OCI-LY7 (cell line): ENCODE results near the gene FLRT2. TPM values are rescaled to one million over a fixed set of nuclear protein-coding genes. Genes with fewer than 3 reads are reported as not detected.

Experiments used
- BruUV-seq: library from RNA; stranded (reverse); fragments of 400-500 nt; replicated peaks from 2 replicates; lab custom pipeline; 2021; lab: Mats Ljungman, UMichigan
- CTCF ChIA-PET: fragments of 300-600 bp; sonication (Branson Sonifier 250); formaldehyde crosslinking; loops from one replicate; lab custom pipeline; 2022; ENCODE audit warnings: antibody characterized with exemption; ENCODE audit not compliant: unreplicated experiment; lab: Charles Lee
- POLR2A ChIA-PET: fragments of 300-600 bp; sonication (Branson Sonifier 250); formaldehyde crosslinking; loops from one replicate; lab custom pipeline; 2022; ENCODE audit warnings: antibody characterized with exemption; lab: Charles Lee
- DNase-seq: peaks from one replicate; pipeline ENCODE4 v3.0.0-alpha.2; 2015; ENCODE audit warnings: low spot score
- H2AFZ ChIP-seq: fragments of 200-600 bp; sonication (generic), shearing (Covaris generic); 2 replicates; pipeline ENCODE4 v1.6.1; 2014; ENCODE audit warnings: mild to moderate bottlenecking, antibody characterized with exemption, low read length, moderate library complexity
- H3K27ac ChIP-seq: fragments of 200-600 bp; sonication (generic); 2 replicates; pipeline ENCODE4 v1.5.1; 2014; ENCODE audit warnings: mixed run types, low read depth, mild to moderate bottlenecking, moderate library complexity, low read length, inconsistent platforms; ENCODE audit not compliant: poor library complexity, severe bottlenecking
- H3K36me3 ChIP-seq: fragments of 200-600 bp; sonication (generic); 2 replicates; pipeline ENCODE4 v1.6.1; 2014; ENCODE audit warnings: mild to moderate bottlenecking, antibody characterized with exemption, low read length, moderate library complexity, mixed read lengths; ENCODE audit not compliant: insufficient read depth
- H3K4me1 ChIP-seq: fragments of 200-600 bp; sonication (generic); 2 replicates; pipeline ENCODE4 v1.5.1; 2014; ENCODE audit warnings: mild to moderate bottlenecking, low read length; ENCODE audit not compliant: insufficient read depth, poor library complexity, severe bottlenecking
- H3K4me2 ChIP-seq: fragments of 200-600 bp; sonication (generic); 2 replicates; pipeline ENCODE4 v1.6.1; 2014; ENCODE audit warnings: mild to moderate bottlenecking, low read length
- H3K4me3 ChIP-seq: fragments of 200-600 bp; sonication (generic); 2 replicates; pipeline ENCODE4 v1.5.1; 2014; ENCODE audit warnings: mild to moderate bottlenecking, low read depth, low read length; ENCODE audit not compliant: poor library complexity, severe bottlenecking
- H3K79me2 ChIP-seq: fragments of 200-600 bp; sonication (generic); 2 replicates; pipeline ENCODE4 v1.6.1; 2016; ENCODE audit warnings: low read depth, mild to moderate bottlenecking, low read length, moderate library complexity, mixed read lengths; ENCODE audit not compliant: insufficient read depth
- H3K9me2 ChIP-seq: fragments of 200-600 bp; sonication (generic); 2 replicates; pipeline ENCODE4 v1.6.1; 2016; ENCODE audit warnings: mild to moderate bottlenecking, low read length, mixed read lengths; ENCODE audit not compliant: insufficient read depth
- H3K9me3 ChIP-seq: fragments of 200-600 bp; sonication (generic); 2 replicates; pipeline ENCODE4 v1.6.1; 2014; ENCODE audit warnings: mild to moderate bottlenecking, mixed run types, low read length, mixed read lengths
- H4K20me1 ChIP-seq: fragments of 200-600 bp; sonication (generic); 2 replicates; pipeline ENCODE4 v1.6.1; 2014; ENCODE audit warnings: mild to moderate bottlenecking, antibody characterized with exemption, low read length, moderate library complexity, mixed read lengths; ENCODE audit not compliant: insufficient read depth
- CTCF ChIP-seq: fragments of 200-600 bp; sonication (generic); conservative IDR thresholded peaks from 2 replicates; pipeline ENCODE4 v1.5.1; 2014; ENCODE audit warnings: mild to moderate bottlenecking, antibody characterized with exemption, low read length, moderate library complexity, mixed read lengths
- EZH2phosphoT487 ChIP-seq: fragments of 200-600 bp; sonication (generic); IDR thresholded peaks from 2 replicates; pipeline ENCODE4 v1.6.1; 2018; ENCODE audit warnings: low read depth, borderline replicate concordance, mild to moderate bottlenecking, mixed run types, antibody characterized with exemption, low read length, moderate library complexity, mixed read lengths
- intact Hi-C: fragments of 100-400 bp; cut with micrococcal nuclease; formaldehyde crosslinking; loops from one replicate; pipeline ENCODE4 v1.10.0; 2022; ENCODE audit not compliant: unreplicated experiment
- total RNA-seq, 2 experiments: library from RNA; depleted of rRNA in 1 of 2; stranded (reverse); fragments of >200 nt in 1 of 2; shearing (Covaris generic) in 1 of 2; gene quantifications; 2 replicates each; pipeline ENCODE4 v1.2.3, GENCODE V29; 2014 to 2022

FLRT2 gene
- total RNA-seq, 2 experiments from 2014 or later: not detected

DNA sequence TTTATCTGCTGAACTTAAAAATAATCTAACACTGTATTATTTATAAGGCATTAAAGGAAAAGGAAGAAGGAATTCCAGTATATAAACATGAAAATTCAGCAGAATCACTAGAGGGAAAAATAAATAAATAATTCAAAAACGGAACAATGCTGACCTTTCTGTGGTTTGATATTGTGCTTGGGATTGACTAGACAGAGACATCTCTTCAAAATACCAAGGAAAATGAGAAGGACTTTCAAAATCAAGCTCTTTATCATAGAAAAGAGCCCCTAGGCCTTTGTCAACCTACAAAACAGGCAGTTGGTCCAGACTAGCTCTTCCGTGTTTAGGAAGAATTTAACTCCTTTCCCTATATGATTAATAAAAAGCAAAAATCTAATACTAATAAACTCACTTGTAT lies 6.3 kb upstream of the FLRT2 start:
- ChIA-PET POLR2A (no interaction called here), CTCF (no interaction called here)
- Histone ChIP-seq H3K9me2 (no peaks in the 10 kb centered on the region), H3K79me2 (no peaks in the 10 kb centered on the region), H3K4me2 (no peak overlapping the region), H2AFZ (no peak overlapping the region), H3K4me1 (no peaks in the 10 kb centered on the region), H3K27ac (no peak overlapping the region), H3K36me3 (no peaks in the 10 kb centered on the region), H3K4me3 (no peak overlapping the region), H3K9me3 (no peaks in the 10 kb centered on the region), H4K20me1 (no peaks in the 10 kb centered on the region)
- DNase-seq: no peak
- intact Hi-C loops: no loop called here
- no peak for TF ChIP-seq CTCF
- no peak for TF ChIP-seq EZH2phosphoT487
- BruUV-seq: no TSS peak

DNA sequence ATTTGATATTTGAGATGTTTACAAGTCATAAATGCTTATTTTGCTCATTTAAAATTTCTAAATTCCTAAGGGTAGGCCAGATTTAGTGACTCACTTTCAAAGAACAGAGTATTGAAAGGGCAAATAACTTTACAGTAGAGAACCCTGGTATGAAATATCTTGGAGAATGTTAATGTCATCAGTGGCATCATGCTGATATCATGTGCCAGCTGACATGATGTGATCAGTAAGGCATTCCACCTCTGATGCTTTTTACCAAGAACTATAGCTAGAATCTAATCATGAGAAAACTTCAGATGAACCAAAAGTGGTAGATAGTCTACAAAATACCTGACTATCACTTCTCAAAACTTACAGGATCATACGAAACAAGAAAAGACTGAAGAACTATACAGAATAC lies 2.9 kb upstream of the FLRT2 start:
- Histone ChIP-seq H2AFZ (no peak overlapping the region), H3K4me3 (no peak overlapping the region), H3K9me2 (no peaks in the 10 kb centered on the region), H3K4me2 (no peak overlapping the region), H3K4me1 (no peaks in the 10 kb centered on the region), H3K27ac (no peak overlapping the region), H3K79me2 (no peaks in the 10 kb centered on the region), H3K36me3 (no peaks in the 10 kb centered on the region), H3K9me3 (no peaks in the 10 kb centered on the region), H4K20me1 (no peaks in the 10 kb centered on the region)
- no TSS peak for BruUV-seq
- POLR2A ChIA-PET: no interaction called here
- CTCF ChIA-PET: no interaction called here
- DNase-seq: no peak
- intact Hi-C loops: no loop called here
- no peak for TF ChIP-seq EZH2phosphoT487
- no peak for TF ChIP-seq CTCF

DNA sequence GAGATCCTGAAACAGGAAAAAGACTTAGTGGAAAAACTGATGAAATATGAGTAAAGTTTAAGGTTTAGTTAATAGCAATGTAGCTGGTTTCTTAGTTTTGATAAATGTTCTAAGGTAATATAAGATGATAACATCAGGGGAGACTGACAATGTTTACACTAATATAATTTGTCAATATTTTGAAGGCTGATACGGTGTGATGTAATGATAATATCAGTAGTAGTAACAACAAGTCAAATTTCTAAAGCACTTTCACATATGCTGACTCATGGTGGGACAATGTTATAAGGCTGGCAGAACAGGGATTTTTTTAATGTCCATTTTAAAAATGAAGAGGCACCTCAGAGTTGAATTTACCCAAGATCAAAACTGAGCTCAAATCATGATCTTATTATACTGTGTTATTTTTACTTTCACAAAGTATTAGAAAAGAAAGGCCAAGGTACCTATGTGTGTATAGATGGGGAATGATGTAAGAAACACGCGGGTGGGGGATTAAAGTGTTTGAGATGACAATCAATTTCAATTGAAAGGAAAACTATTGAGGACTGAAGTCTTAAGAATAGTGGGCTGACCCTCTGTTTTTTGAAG lies 2.4 kb upstream of the FLRT2 start:
- no peak overlapping the region for H2AFZ ChIP-seq
- H4K20me1 ChIP-seq: no peaks in the 10 kb centered on the region
- TF ChIP-seq CTCF: no peak
- no peak for TF ChIP-seq EZH2phosphoT487
- intact Hi-C loops: no loop called here
- DNase-seq: no peak
- no peak overlapping the region for H3K27ac ChIP-seq
- BruUV-seq: no TSS peak
- no peaks in the 10 kb centered on the region for H3K36me3 ChIP-seq
- H3K79me2 ChIP-seq: no peaks in the 10 kb centered on the region
- POLR2A ChIA-PET: no interaction called here
- H3K9me3 ChIP-seq: no peaks in the 10 kb centered on the region
- H3K4me1 ChIP-seq: no peaks in the 10 kb centered on the region
- no peak overlapping the region for H3K4me2 ChIP-seq
- CTCF ChIA-PET: no interaction called here
- H3K4me3 ChIP-seq: no peak overlapping the region
- H3K9me2 ChIP-seq: no peaks in the 10 kb centered on the region
